Neural progenitor cell (in vitro differentiated cells): ENCODE results near the gene ANGPTL2.

Source experiments
- CTCF ChIP-seq: fragments of 200-600 bp; sonication (generic); IDR thresholded peaks from 2 replicates; pipeline ENCODE4 v1.5.1; 2017; ENCODE audit warnings: antibody characterized with exemption, mild to moderate bottlenecking
- EZH2 ChIP-seq: fragments of 200-600 bp; sonication (generic); IDR thresholded peaks from 2 replicates; pipeline ENCODE4 v1.6.1; 2017; ENCODE audit warnings: antibody characterized with exemption, mild to moderate bottlenecking, moderate library complexity

GRCh38 chr9:127087411-127087810, 35.0 kb downstream of the ANGPTL2 start:
- TF ChIP-seq EZH2 (no peak), CTCF (no peak)
